Activated CD8-positive, alpha-beta T cell treated with anti-CD3 and anti-CD28 coated beads for 36 hours (primary cell): Measurements from ENCODE around the gene ASAP2. TPM values are rescaled to one million over a fixed set of nuclear protein-coding genes. Genes with fewer than 3 reads are reported as not detected.

Source experiments
- ATAC-seq: fragments of 200-7000 bp; cut with Tn5 transposase; one replicate; pipeline ENCODE4 v1.10.0; 2021; ENCODE audit warnings: mild to moderate bottlenecking, moderate library complexity
- CTCF ChIA-PET: fragments of 350-600 bp; sonication (Branson Sonifier 250); formaldehyde crosslinking; loops from one replicate; lab custom pipeline; 2021; ENCODE audit warnings: antibody characterized with exemption; lab: Charles Lee
- POLR2A ChIA-PET: fragments of 350-600 bp; sonication (Branson Sonifier 250); formaldehyde crosslinking; loops from one replicate; lab custom pipeline; 2021; ENCODE audit warnings: antibody characterized with exemption; lab: Charles Lee
- DNase-seq: peaks from one replicate; pipeline ENCODE4 v3.0.0-alpha.2; 2020
- H3K27ac Mint-ChIP-seq: one replicate; pipeline ENCODE4 v1.8.0; 2021; ENCODE audit warnings: mild to moderate bottlenecking, mixed read lengths
- H3K27me3 Mint-ChIP-seq: one replicate; pipeline ENCODE4 v1.8.0; 2021; ENCODE audit warnings: mixed read lengths
- H3K36me3 Mint-ChIP-seq: one replicate; pipeline ENCODE4 v1.8.0; 2021; ENCODE audit warnings: low read depth, mixed read lengths
- H3K4me1 Mint-ChIP-seq: one replicate; pipeline ENCODE4 v1.8.0; 2021; ENCODE audit warnings: low read depth, mixed read lengths
- H3K4me3 Mint-ChIP-seq: one replicate; pipeline ENCODE4 v1.8.0; 2021; ENCODE audit warnings: mild to moderate bottlenecking, moderate library complexity, mixed read lengths
- H3K9me3 Mint-ChIP-seq: one replicate; pipeline ENCODE4 v1.8.0; 2021; ENCODE audit warnings: mixed read lengths
- CTCF ChIP-seq: fragments of 200-600 bp; IDR thresholded peaks from one replicate; pipeline ENCODE4 v1.8.0; 2022; ENCODE audit warnings: antibody characterized with exemption, mild to moderate bottlenecking
- intact Hi-C: fragments of 100-400 bp; cut with micrococcal nuclease; formaldehyde crosslinking; loops from one replicate; pipeline ENCODE4 v1.10.0; 2022
- total RNA-seq, 2 experiments: library from RNA; stranded (reverse); gene quantifications; one replicate each; pipeline ENCODE4 v1.2.3, GENCODE V29; 2021

Gene ASAP2
- total RNA-seq, 2 experiments from 2014 or later = not detected

GRCh38 chr2:9422321-9423099 lies 215.9 kb downstream of the ASAP2 start:
- Mint-ChIP-seq H3K36me3 (peaks cover 21% of the 10 kb centered on the region), H3K27ac (peak overlapping the region; percentile 93), H3K4me3 (no peak overlapping the region), H3K9me3 (no peaks in the 10 kb centered on the region), H3K27me3 (no peaks in the 10 kb centered on the region), H3K4me1 (peaks cover 34% of the 10 kb centered on the region)
- intact Hi-C loops = no loop called here
- ChIA-PET CTCF (no interaction called here), POLR2A (interaction anchor here (0.6 to 2.5 kb wide), 10 partner anchors 9 to 487 kb away, joined by 3 to 19 read pairs (median 3); partner anchors contain the start of gene IAH1)
- ATAC-seq (peak; percentile 25), DNase-seq (peak; percentile 64)
- TF ChIP-seq CTCF = no peak

GRCh38 chr2:9423100-9423921 lies 216.7 kb downstream of the ASAP2 start, which contains the start of the genes CPSF3 and ITGB1BP1:
Gene CPSF3, plus strand, starts transcription at chr2:9423654. Its CDS starts 120 bp downstream, at chr2:9423774.
Gene ITGB1BP1, minus strand, starts transcription at chr2:9423528. Its CDS starts 4,831 bp downstream, at chr2:9418697.
- POLR2A ChIA-PET = interaction anchor here (0.6 to 2.5 kb wide), 8 partner anchors 10 to 487 kb away, joined by 3 to 19 read pairs (median 3); partner anchors contain the start of gene IAH1
- no peaks in the 10 kb centered on the region for H3K27me3 Mint-ChIP-seq
- no peaks in the 10 kb centered on the region for H3K9me3 Mint-ChIP-seq
- peaks cover 31% of the 10 kb centered on the region for H3K4me1 Mint-ChIP-seq
- CTCF ChIA-PET = no interaction called here
- intact Hi-C loops = no loop called here
- DNase-seq (peak; percentile 97), ATAC-seq (peak; percentile 92)
- peaks cover 18% of the 10 kb centered on the region for H3K36me3 Mint-ChIP-seq
- H3K4me3 Mint-ChIP-seq = no peak within 1 kb of the TSS
- peak within 1 kb of the TSS; percentile 93 for H3K27ac Mint-ChIP-seq
- no peak for TF ChIP-seq CTCF

GRCh38 chr2:9423922-9424272 lies 217.3 kb downstream of the ASAP2 start:
- TF ChIP-seq CTCF = no peak
- DNase-seq (peak; percentile 50), ATAC-seq (peak; percentile 10)
- H3K27me3 Mint-ChIP-seq = no peaks in the 10 kb centered on the region
- POLR2A ChIA-PET = interaction anchor here (0.6 to 2.5 kb wide), 6 partner anchors 10 to 1976 kb away, joined by 3 to 19 read pairs (median 3); partner anchors contain the start of genes ADAM17 and IAH1
- no peak overlapping the region for H3K4me3 Mint-ChIP-seq
- peaks cover 20% of the 10 kb centered on the region for H3K36me3 Mint-ChIP-seq
- CTCF ChIA-PET = no interaction called here
- intact Hi-C loops = no loop called here
- no peak overlapping the region for H3K27ac Mint-ChIP-seq
- H3K4me1 Mint-ChIP-seq = peaks cover 29% of the 10 kb centered on the region
- no peaks in the 10 kb centered on the region for H3K9me3 Mint-ChIP-seq

GRCh38 chr2:9424447-9425164 lies 218.0 kb downstream of the ASAP2 start:
- H3K36me3 Mint-ChIP-seq = peaks cover 23% of the 10 kb centered on the region
- CTCF ChIA-PET = no interaction called here

More at GRCh38 chr2:9424447-9425164, 218.0 kb downstream of the ASAP2 start:
- Mint-ChIP-seq H3K4me1 (peaks cover 27% of the 10 kb centered on the region), H3K9me3 (no peaks in the 10 kb centered on the region), H3K27ac (no peak overlapping the region), H3K4me3 (no peak overlapping the region), H3K27me3 (no peaks in the 10 kb centered on the region)
- no peak for TF ChIP-seq CTCF
- ATAC-seq (no peak), DNase-seq (peak; percentile 16)
- POLR2A ChIA-PET = interaction anchor here (0.6 to 1.2 kb wide), 4 partner anchors 42 to 1976 kb away, joined by 3 to 4 read pairs (median 3); partner anchors contain the start of gene ADAM17
- intact Hi-C loops = no loop called here
